Measurements from ENCODE around the gene OLA1. TPM values are rescaled to one million over a fixed set of nuclear protein-coding genes. Genes with fewer than 3 reads are reported as not detected.

OLA1 gene
- total RNA-seq, 1 donor from 2014 or later = 132 TPM

GRCh38 chr2:174053355-174054151, 194.8 kb downstream of the OLA1 start:
- H3K27me3 ChIP-seq (ENCODE audit: control insufficient read depth, insufficient read depth, low read length) = no peaks in the 10 kb centered on the region
- no peaks in the 10 kb centered on the region for H3K36me3 ChIP-seq (ENCODE audit: control insufficient read depth, insufficient read depth, low read length)
- H3K4me3 ChIP-seq (ENCODE audit: low read depth, low read length) = no peak overlapping the region
- DNase-seq (ENCODE audit: low read depth) (peak; percentile 40), FAIRE-seq (peak; percentile 60)
- TF ChIP-seq CTCF (IDR thresholded peaks at IDR 0.05; ENCODE audit: insufficient read depth, low read length, severe bottlenecking) = no peak

GRCh38 chr2:174052584-174052976, 195.8 kb downstream of the OLA1 start:
- DNase-seq (ENCODE audit: low read depth) (no peak), FAIRE-seq (no peak)
- Histone ChIP-seq H3K27me3 (ENCODE audit: control insufficient read depth, insufficient read depth, low read length) (no peaks in the 10 kb centered on the region), H3K36me3 (ENCODE audit: control insufficient read depth, insufficient read depth, low read length) (no peaks in the 10 kb centered on the region), H3K4me3 (ENCODE audit: low read depth, low read length) (no peak overlapping the region)
- TF ChIP-seq CTCF (IDR thresholded peaks at IDR 0.05; ENCODE audit: insufficient read depth, low read length, severe bottlenecking) = no peak

- FAIRE-seq = no peak
- no peaks in the 10 kb centered on the region for H3K36me3 ChIP-seq (ENCODE audit: control insufficient read depth, insufficient read depth, low read length)
- no peaks in the 10 kb centered on the region for H3K27me3 ChIP-seq (ENCODE audit: control insufficient read depth, insufficient read depth, low read length)
- peak; percentile 76 for DNase-seq (ENCODE audit: low read depth)
- no peak for TF ChIP-seq CTCF (IDR thresholded peaks at IDR 0.05; ENCODE audit: insufficient read depth, low read length, severe bottlenecking)
- H3K4me3 ChIP-seq (ENCODE audit: low read depth, low read length) = no peak overlapping the region
Measured at GRCh38 chr2:174051741-174052583, 196.4 kb downstream of the OLA1 start.

- DNase-seq (ENCODE audit: low read depth) (no peak), FAIRE-seq (no peak)
- no peak overlapping the region for H3K4me3 ChIP-seq (ENCODE audit: low read depth, low read length)
- no peaks in the 10 kb centered on the region for H3K36me3 ChIP-seq (ENCODE audit: control insufficient read depth, insufficient read depth, low read length)
- no peak for TF ChIP-seq CTCF (IDR thresholded peaks at IDR 0.05; ENCODE audit: insufficient read depth, low read length, severe bottlenecking)
- no peaks in the 10 kb centered on the region for H3K27me3 ChIP-seq (ENCODE audit: control insufficient read depth, insufficient read depth, low read length)
Measured at GRCh38 chr2:174051068-174051467, 197.3 kb downstream of the OLA1 start.

- no peak for TF ChIP-seq CTCF (IDR thresholded peaks at IDR 0.05; ENCODE audit: insufficient read depth, low read length, severe bottlenecking)
- Histone ChIP-seq H3K4me3 (ENCODE audit: low read depth, low read length) (no peak overlapping the region), H3K36me3 (ENCODE audit: control insufficient read depth, insufficient read depth, low read length) (no peaks in the 10 kb centered on the region), H3K27me3 (ENCODE audit: control insufficient read depth, insufficient read depth, low read length) (no peaks in the 10 kb centered on the region)
- FAIRE-seq (no peak), DNase-seq (ENCODE audit: low read depth) (no peak)
Measured at GRCh38 chr2:174049895-174050294, 198.4 kb downstream of the OLA1 start.

Data from bronchial epithelial cell (primary cell).